Body of pancreas (tissue), 4 donors: ENCODE data around the gene THEMIS. TPM values are rescaled to one million over a fixed set of nuclear protein-coding genes. Genes with fewer than 3 reads are reported as not detected.
"Not testable (repeated sequence)": the region's sequence is repeated elsewhere in the genome, so short reads cannot be mapped to it uniquely, and the experiment has no call there.

Experiments used
- ATAC-seq: fragments of 150-250 bp; one replicate; pipeline ENCODE4 v1.9.1; 2016
- DNase-seq, 4 donors: peaks; one replicate each; pipeline ENCODE4 v3.0.0-alpha.2; 2019
- H3K27ac ChIP-seq, 4 donors: fragments of 200-600 bp; sonication (generic); 1 replicate in 3 of 4; 2 replicates in 1 of 4; pipeline versions ENCODE4 v1.5.1 to v1.6.1; 2016 to 2019; ENCODE audit warnings: mild to moderate bottlenecking in 1 of 4, mixed read lengths in 1 of 4, moderate library complexity in 1 of 4
- H3K27me3 ChIP-seq, 2 donors: fragments of 200-600 bp; sonication (generic); one replicate each; pipeline ENCODE4 v1.6.0; 2016; ENCODE audit warnings: mild to moderate bottlenecking in 1 of 2
- H3K36me3 ChIP-seq, 2 donors: fragments of 200-600 bp; sonication (generic); replicated peaks in 1 of 2; 2 replicates each; pipeline ENCODE4 v1.5.1; 2016; ENCODE audit warnings: low read depth in 2 of 2; ENCODE audit not compliant: insufficient read depth in 1 of 2
- H3K4me1 ChIP-seq: fragments of 200-600 bp; sonication (generic); one replicate; pipeline ENCODE4 v1.6.0; 2016
- H3K4me3 ChIP-seq, 2 donors: fragments of 200-600 bp; sonication (generic); 1 replicate in 1 of 2; 2 replicates in 1 of 2; pipeline ENCODE4 v1.5.1; 2016 to 2019
- H3K9me3 ChIP-seq, 3 donors: fragments of 200-600 bp; sonication (generic); 1 replicate in 2 of 3; 2 replicates in 1 of 3; pipeline ENCODE4 v1.5.1; 2016
- CTCF ChIP-seq, 7 experiments: fragments of 450-650 bp in 4 of 7; fragments of 200-600 bp in 3 of 7; sonication (generic) in 3 of 7; IDR thresholded peaks; one replicate each; pipeline ENCODE4 v1.5.1; 2016 to 2019; ENCODE audit warnings: antibody characterized with exemption in 7 of 7
- POLR2A ChIP-seq, 3 donors: fragments of 450-650 bp; IDR thresholded peaks; one replicate each; pipeline ENCODE4 v1.6.1; 2016; ENCODE audit warnings: antibody characterized with exemption in 3 of 3, mild to moderate bottlenecking in 2 of 3
- WGBS, 2 donors: methylation state at CpG; one replicate each; pipeline ENCODE4 v1.1.5; 2017; 5-methylcytosine and 5-hydroxymethylcytosine counted together
- intact Hi-C: fragments of 100-400 bp; cut with DNase I; formaldehyde crosslinking; loops from one replicate; pipeline ENCODE4 v1.15.1; 2023
- total RNA-seq, 2 donors: library from RNA; depleted of rRNA; stranded (reverse); fragments of >200 nt; gene quantifications; one replicate each; pipeline ENCODE4 v1.1.0, GENCODE V29; 2016

THEMIS gene
- total RNA-seq, 2 donors from 2014 or later: 0.52 to 0.66 TPM

DNA sequence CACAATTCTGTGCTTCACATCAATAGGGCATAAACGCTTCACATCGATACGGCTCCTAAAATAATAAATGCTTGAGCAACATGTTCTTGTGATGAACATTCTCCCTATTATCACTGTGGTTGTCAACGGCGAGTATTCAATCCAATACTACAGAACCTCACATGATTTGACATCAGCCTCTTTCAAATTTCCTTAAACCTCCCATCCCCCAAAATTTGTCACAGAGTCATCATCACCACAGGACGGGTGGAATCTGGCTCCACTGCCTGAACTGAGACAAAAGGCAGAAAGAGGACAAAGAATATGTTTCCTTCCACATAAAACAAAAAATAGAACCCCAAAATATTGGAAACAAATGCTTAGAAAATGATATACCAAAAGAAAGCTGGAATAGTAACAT is 7.3 kb downstream of the THEMIS start:
- WGBS, 2 donors: 69 to 81% methylated on average over 6 of the region's 6 CpGs
- no peaks in the 10 kb centered on the region for H3K4me1 ChIP-seq
- ATAC-seq (no peak), DNase-seq (no peak)
- TF ChIP-seq POLR2A (IDR thresholded peaks at IDR 0.05): no peak
- TF ChIP-seq CTCF (IDR thresholded peaks at IDR 0.05): no peak
- no peaks in the 10 kb centered on the region for H3K27me3 ChIP-seq
- intact Hi-C loops: no loop called here
- no peak overlapping the region for H3K27ac ChIP-seq
- H3K9me3 ChIP-seq: no peaks in the 10 kb centered on the region
- H3K36me3 ChIP-seq: no peaks in the 10 kb centered on the region
- no peak overlapping the region for H3K4me3 ChIP-seq

DNA sequence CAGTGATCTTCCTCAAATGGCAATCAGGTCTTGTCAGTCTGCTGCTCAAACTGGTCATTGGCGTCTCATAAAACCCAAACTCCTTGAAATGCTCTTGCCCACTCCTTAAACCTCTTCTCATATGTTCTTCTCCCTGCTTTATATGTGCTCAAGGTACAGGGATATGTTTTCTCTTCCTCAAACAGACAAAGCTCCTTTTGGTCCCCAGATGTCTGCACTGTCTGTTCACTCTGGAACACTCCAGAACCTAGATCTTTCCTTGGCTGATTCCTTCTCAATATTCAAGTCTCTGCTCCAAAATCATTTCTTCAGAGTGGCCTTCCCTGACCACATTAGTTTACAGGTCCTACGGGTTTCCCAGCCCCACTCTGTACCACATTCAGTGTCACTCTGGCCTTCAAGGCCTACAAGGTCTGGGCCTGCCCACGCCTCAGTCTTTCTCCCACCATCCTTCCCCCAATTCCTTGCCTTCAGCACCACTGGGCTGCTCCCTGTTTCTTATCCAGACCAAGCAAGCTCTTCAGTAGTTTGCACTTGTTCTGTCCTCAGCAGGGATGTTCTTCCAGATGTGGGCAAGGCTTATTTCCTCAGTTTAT is 9.0 kb downstream of the THEMIS start:
- no peak overlapping the region for H3K27ac ChIP-seq
- H3K4me3 ChIP-seq: no peak overlapping the region
- no peaks in the 10 kb centered on the region for H3K9me3 ChIP-seq
- no peak for ATAC-seq
- no peaks in the 10 kb centered on the region for H3K27me3 ChIP-seq
- DNase-seq: no peak
- TF ChIP-seq CTCF (IDR thresholded peaks at IDR 0.05): no peak
- TF ChIP-seq POLR2A (IDR thresholded peaks at IDR 0.05): no peak
- H3K36me3 ChIP-seq: no peaks in the 10 kb centered on the region
- 79 to 83% methylated on average over 3 of the region's 3 CpGs for WGBS, 2 donors
- no peaks in the 10 kb centered on the region for H3K4me1 ChIP-seq
- intact Hi-C loops: no loop called here

- H3K9me3 ChIP-seq: no peaks in the 10 kb centered on the region
- no peak for ATAC-seq
- H3K36me3 ChIP-seq: no peaks in the 10 kb centered on the region
These were observed 14.3 kb downstream of the THEMIS start for GRCh38 chr6:127886603-127887002.

DNA sequence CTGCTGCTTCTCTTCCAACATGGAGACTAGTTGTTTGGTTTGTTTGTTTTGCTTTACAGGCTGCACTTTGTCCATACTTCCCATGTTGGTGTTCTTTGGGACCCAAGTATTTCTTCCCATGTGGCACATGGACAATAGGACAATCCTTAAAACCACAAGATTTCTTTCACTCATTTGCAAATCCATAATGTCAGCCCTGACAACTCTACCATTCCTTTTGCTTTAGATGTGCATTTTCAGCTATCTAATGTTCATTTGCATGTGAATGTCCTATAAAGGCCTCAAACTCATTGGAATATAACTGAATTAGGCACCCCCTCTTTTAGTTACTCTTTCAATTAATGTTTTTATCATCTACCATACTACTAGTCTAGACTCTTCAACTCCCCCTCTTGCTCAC is 16.7 kb downstream of the THEMIS start:
- no peaks in the 10 kb centered on the region for H3K9me3 ChIP-seq
- intact Hi-C loops: no loop called here
- no peak for TF ChIP-seq POLR2A (IDR thresholded peaks at IDR 0.05)
- no peak for TF ChIP-seq CTCF (IDR thresholded peaks at IDR 0.05)
- no peaks in the 10 kb centered on the region for H3K4me1 ChIP-seq
- H3K4me3 ChIP-seq: no peak overlapping the region
- DNase-seq (no peak), ATAC-seq (no peak)
- H3K27ac ChIP-seq: no peak overlapping the region
- H3K27me3 ChIP-seq: no peaks in the 10 kb centered on the region
- no peaks in the 10 kb centered on the region for H3K36me3 ChIP-seq

More at GRCh38 chr6:127886603-127887002, 14.3 kb downstream of the THEMIS start:
- Histone ChIP-seq H3K27me3 (no peaks in the 10 kb centered on the region), H3K4me3 (no peak overlapping the region), H3K4me1 (no peaks in the 10 kb centered on the region), H3K27ac (no peak overlapping the region)
- intact Hi-C loops: no loop called here
- no peak for TF ChIP-seq POLR2A (IDR thresholded peaks at IDR 0.05)
- TF ChIP-seq CTCF (IDR thresholded peaks at IDR 0.05): no peak
- DNase-seq: no peak
- 57 to 68% methylated on average over 3 of the region's 3 CpGs for WGBS, 2 donors

- H3K27ac ChIP-seq, ATAC-seq, intact Hi-C loops, H3K36me3 ChIP-seq, H3K27me3 ChIP-seq, H3K4me3 ChIP-seq, H3K9me3 ChIP-seq, H3K4me1 ChIP-seq, DNase-seq: not testable (repeated sequence)
These were observed 18.9 kb downstream of the THEMIS start for GRCh38 chr6:127881949-127882348.
